Fibroblast of the aortic adventitia (primary cell): ENCODE measurements around the gene ZBTB42. TPM values are rescaled to one million over a fixed set of nuclear protein-coding genes. Genes with fewer than 3 reads are reported as not detected.

ENCODE experiments used
- DNase-seq: peaks from one replicate; pipeline ENCODE4 v3.0.0-alpha.2; 2010; ENCODE audit warnings: low read depth
- H3K4me3 ChIP-seq: 2 replicates; pipeline ENCODE4 v1.5.1; 2011; ENCODE audit warnings: low read depth, mild to moderate bottlenecking, control low read depth, low read length, moderate library complexity
- total RNA-seq: library from RNA; depleted of rRNA; stranded (reverse); fragments of >200 nt; gene quantifications from 2 replicates; pipeline ENCODE4 v1.2.3, GENCODE V29; 2012; ENCODE audit warnings: low replicate concordance
- TF ChIP-seq, protein P1 (sequence below): IDR thresholded peaks from 2 replicates; pipeline ENCODE4 v1.5.1; 2011; ENCODE audit warnings: mild to moderate bottlenecking, low read length, control low read depth, inconsistent platforms; ENCODE audit not compliant: insufficient read depth

The ZBTB42 gene
- total RNA-seq, 1 donor, result 5.0 TPM

DNA sequence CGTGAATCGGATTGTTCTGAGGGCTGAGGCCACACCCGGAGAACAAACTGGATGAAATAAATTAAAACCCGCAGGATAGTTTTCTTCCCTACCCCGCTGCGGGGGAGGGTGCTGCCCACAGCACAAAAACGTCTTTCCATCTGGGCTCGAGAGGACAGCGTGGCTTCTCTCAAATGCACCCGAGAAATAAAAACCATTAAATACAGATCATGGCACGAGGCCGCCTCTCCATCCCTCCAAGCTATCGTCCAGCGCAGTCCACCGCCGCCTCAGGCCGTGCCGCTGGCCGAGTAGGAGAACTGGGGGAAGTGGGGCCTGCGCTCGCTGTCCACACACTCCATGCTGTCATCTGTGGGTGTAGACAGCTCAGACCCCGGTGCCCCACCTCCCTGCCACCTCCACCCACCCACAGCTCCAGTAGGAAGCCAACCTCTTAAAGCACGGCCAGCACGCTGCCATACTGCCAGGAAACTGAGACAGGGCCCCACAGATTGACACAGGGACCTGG lies 30.8 kb upstream of the ZBTB42 start:
- DNase-seq, result no peak
- no peak overlapping the region for H3K4me3 ChIP-seq
- TF ChIP-seq, protein P1, sequence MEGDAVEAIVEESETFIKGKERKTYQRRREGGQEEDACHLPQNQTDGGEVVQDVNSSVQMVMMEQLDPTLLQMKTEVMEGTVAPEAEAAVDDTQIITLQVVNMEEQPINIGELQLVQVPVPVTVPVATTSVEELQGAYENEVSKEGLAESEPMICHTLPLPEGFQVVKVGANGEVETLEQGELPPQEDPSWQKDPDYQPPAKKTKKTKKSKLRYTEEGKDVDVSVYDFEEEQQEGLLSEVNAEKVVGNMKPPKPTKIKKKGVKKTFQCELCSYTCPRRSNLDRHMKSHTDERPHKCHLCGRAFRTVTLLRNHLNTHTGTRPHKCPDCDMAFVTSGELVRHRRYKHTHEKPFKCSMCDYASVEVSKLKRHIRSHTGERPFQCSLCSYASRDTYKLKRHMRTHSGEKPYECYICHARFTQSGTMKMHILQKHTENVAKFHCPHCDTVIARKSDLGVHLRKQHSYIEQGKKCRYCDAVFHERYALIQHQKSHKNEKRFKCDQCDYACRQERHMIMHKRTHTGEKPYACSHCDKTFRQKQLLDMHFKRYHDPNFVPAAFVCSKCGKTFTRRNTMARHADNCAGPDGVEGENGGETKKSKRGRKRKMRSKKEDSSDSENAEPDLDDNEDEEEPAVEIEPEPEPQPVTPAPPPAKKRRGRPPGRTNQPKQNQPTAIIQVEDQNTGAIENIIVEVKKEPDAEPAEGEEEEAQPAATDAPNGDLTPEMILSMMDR, result no peak

DNA sequence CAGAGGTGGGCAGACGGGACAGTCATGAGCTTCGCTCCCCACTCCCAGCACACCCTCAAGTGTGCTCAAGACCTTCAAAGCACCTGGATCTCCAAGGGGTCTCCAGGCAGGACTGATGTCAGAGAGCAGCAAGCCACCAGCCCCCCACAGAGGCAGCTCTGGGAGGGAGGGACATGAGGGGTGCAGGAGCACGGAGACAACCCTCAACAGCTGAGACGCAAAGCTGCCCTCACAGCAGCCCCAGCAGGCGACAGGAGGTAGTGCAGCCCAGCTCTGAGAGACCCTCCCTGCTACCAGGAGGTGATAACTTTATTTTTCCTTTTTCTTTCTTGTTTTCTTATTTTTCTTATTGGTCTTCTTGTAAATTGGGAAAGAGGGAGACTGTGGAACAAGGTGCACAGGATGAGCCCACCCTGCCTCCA lies 30.0 kb upstream of the ZBTB42 start:
- TF ChIP-seq, protein P1, result peak; percentile 66
- no peak overlapping the region for H3K4me3 ChIP-seq
- no peak for DNase-seq

DNA sequence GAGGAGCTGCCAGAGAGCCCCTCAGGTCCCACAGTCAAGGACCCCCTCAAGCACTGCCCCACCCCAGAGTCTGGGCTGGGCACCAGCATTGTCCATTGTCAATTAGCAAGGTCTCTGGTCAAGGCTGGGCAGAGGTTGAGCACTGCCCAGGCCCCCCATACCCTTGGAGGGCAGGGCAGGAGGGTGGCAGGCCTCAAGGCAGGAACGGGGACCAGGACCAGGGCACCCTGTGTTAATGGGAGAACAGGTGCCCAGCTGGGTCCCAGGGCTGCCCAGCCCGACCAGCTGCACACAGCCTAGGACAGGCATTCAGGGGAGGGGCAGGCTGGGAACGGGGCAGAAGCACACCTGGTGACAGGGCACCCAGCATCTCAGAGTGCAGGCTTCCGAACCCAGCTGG lies 29.5 kb upstream of the ZBTB42 start:
- no peak for DNase-seq
- TF ChIP-seq, protein P1, result no peak
- no peak overlapping the region for H3K4me3 ChIP-seq

DNA sequence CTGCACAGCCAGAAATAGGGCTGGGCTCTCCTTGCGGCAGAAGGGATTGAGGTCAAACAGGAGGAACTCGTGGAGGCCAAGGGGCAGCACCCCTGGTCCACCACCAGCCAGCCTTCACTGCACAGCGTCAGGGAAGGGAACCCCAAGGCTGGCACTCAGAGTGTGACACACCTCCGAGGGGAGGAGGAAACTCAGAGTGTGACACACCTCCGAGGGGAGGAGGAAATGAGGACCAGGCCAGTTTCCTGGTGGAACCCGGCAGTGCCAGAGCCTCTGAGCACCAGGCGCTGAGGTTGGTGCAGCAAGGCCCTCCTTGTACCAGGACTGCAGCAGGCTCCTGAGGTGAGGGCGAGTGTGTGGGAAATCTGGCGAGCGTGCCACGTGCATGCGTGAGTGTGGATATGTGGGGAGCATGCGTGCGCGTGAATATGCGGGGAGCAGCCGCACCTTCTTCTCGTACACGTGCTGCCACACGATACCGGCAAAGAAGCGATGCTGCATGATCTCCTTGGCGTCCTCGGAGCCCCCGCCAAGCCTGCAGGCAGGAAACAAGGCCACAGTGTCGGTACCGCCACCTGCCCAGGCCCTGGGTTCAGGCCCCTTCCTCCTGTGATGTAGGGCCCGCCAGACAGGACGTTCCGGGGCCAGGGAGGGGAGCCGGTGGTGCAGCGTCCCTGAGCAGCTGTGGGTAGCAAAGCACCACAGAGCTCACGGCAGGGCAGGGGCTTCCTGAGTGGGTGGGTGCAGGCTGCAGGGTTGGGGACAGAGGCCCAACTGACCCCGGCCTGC lies 28.8 kb upstream of the ZBTB42 start:
- H3K4me3 ChIP-seq, result no peak overlapping the region
- no peak for DNase-seq
- TF ChIP-seq, protein P1, result no peak

DNA sequence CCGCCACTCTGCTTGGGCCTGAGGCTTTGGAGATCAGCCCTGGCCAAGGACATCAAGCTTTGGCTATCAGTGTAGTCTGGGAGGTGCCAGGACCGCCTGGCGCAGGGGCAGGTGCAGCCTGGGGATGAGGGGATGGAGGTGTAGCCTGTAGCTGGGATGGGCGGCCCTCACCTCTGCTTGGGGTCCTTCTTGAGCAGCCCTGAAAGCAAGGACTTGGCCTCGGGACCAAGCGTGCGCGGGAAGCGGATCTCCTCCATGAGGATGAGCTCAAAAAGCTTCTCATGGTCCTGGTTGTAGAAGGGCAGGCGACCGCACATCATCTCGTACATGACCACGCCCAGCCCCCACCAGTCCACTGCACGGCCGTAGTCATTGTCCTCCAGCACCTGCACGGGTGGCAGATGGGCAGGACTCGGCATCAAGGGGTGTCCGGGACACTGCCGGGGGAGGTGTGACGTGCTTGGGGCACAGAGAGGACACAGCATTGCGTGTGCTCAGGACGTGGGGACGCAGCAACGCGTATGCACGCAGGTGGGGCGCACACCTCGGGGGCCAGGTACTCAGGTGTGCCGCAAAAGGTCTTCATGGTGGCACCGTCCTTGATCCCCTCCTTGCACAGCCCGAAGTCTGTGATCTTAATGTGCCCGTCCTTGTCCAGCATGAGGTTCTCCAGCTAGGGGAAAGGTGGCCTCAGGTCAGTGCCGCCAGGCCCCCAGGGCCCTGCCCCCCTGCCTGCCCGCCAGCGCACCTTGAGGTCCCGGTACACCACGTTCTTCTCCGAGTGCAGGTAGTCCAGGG lies 28.0 kb upstream of the ZBTB42 start:
- no peak overlapping the region for H3K4me3 ChIP-seq
- no peak for DNase-seq
- TF ChIP-seq, protein P1, result no peak

DNA sequence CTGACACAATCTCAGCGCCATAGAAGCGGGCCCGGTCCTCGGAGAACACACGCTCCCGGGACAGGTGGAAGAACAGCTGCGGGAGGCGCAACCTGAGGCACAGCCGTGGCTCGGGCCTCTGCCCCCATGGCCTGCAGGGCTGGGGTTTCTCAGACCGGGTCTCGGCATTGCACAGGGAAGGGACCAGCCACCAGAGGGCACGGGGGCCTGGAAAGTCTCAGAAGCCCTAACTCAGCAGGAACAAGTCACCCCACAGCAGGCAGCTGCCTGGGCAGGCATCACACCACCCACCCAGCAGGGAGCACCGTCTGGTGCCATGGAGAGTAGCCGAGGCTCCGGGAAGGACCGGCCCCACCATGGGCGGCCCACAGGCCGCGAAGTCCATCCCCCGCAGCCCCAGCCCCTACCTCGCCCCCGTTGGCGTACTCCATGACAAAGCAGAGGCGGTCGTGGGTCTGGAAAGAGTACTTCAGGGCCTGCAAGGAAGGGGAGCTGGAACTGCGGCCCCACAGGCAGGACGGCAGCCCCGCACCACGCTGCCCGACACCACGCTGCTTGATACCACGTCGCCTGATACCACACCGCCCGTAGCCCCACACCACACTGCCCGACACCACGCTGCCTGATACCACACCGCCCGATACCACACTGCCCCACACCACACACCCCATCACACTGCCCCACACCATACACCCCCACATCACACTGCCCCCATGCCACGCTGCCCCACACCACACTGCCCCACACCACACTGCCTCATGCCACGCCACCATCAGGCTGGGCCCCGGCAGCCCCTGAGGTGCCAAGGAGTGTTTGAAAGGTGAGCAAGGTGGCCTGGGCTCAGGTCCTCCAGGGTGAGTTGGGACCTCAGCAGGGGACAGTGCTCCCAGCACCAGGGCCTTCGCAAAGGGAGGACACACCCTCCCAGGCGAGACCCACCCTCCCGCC lies 27.1 kb upstream of the ZBTB42 start:
- TF ChIP-seq, protein P1, result no peak
- no peak for DNase-seq
- H3K4me3 ChIP-seq, result no peak overlapping the region
